HL-60 (cell line): ENCODE results near the gene ZBTB32.

ENCODE experiments used
- DNase-seq, 2 experiments: peaks; one replicate each; pipeline ENCODE4 v3.0.0-alpha.2; 2010 to 2020; ENCODE audit warnings: low read depth in 1 of 2, low spot score in 1 of 2
- H3K27ac ChIP-seq: fragments of 250-450 bp; sonication (Bioruptor Pico); replicated peaks from 2 replicates; pipeline ENCODE4 v1.5.1; 2020; ENCODE audit warnings: mild to moderate bottlenecking, moderate library complexity
- H3K27me3 ChIP-seq: fragments of 250-450 bp; sonication (Bioruptor Pico); 2 replicates; pipeline ENCODE4 v1.5.1; 2021; ENCODE audit warnings: mild to moderate bottlenecking, moderate library complexity; ENCODE audit not compliant: insufficient read depth, poor library complexity, severe bottlenecking
- H3K4me3 ChIP-seq: replicated peaks from 2 replicates; pipeline ENCODE4 v1.5.1; 2011; ENCODE audit warnings: mild to moderate bottlenecking, control low read depth, low read length; ENCODE audit not compliant: insufficient read depth
- GABPA ChIP-seq: IDR thresholded peaks from 2 replicates; pipeline ENCODE4 v1.6.1; 2012; ENCODE audit warnings: low read depth
- POLR2AphosphoS5 ChIP-seq: IDR thresholded peaks from 2 replicates; pipeline ENCODE4 v1.6.1; 2012; ENCODE audit warnings: low read depth
- SPI1 ChIP-seq: IDR thresholded peaks from 2 replicates; pipeline ENCODE4 v1.6.1; 2012; ENCODE audit warnings: low read depth, mild to moderate bottlenecking, borderline replicate concordance
- TF ChIP-seq, protein P1 (sequence below): IDR thresholded peaks from one replicate; pipeline ENCODE4 v1.5.1; 2011; ENCODE audit warnings: low read length, control low read depth, inconsistent platforms; ENCODE audit not compliant: insufficient read depth
- TF ChIP-seq, protein P2 (sequence below): IDR thresholded peaks from 2 replicates; pipeline ENCODE4 v1.6.1; 2012; ENCODE audit warnings: low read depth; ENCODE audit not compliant: insufficient replicate concordance

Gene ZBTB32

DNA sequence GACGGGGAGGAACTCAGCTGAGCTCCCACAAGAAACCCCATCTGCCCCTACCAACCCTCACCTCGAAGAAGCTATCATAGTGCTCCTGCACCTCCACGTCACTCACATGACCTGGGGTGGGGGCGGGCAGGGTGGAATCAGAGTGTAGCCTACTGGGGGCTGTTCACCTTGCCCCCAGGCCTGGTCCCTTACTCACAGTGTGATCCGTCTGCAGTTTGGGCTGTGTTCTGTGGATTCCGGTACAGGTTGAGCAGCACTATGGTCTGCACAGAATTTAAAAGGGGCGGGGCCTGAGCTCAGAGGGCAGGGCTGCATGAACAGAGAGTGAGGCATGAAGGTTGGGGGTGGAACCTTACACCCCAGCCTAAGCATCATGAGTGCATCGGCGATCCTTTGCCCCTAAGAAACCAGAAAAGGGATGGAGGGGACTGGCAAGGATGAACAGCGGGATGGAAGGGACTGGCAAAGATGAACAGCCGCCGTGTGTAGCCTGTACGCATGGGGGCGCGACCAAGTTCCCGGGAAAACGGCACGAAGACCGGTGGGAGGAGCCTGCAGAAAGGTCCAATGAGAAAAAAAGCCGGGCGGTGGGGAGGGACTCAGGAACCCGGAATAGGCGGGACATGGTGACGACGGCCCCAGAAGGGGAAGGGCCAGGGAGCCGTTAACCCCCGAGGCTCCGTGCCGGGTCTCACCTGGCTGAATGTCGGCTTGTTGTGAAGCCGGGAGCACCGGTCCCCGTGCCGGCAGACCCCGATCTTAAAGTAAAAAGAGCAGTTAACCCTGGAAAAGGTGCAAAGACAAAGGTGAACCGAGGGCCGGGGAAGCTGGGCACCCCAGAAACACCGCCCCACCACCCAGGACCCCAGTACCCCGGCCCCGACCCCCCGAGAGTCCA is 40.3 kb downstream of the ZBTB32 start:
- Histone ChIP-seq H3K27me3 (no peaks in the 10 kb centered on the region), H3K4me3 (peak overlapping the region; percentile 55), H3K27ac (peak overlapping the region; percentile 98)
- peak; percentile 90 to 98 for DNase-seq
- TF ChIP-seq, protein P1, sequence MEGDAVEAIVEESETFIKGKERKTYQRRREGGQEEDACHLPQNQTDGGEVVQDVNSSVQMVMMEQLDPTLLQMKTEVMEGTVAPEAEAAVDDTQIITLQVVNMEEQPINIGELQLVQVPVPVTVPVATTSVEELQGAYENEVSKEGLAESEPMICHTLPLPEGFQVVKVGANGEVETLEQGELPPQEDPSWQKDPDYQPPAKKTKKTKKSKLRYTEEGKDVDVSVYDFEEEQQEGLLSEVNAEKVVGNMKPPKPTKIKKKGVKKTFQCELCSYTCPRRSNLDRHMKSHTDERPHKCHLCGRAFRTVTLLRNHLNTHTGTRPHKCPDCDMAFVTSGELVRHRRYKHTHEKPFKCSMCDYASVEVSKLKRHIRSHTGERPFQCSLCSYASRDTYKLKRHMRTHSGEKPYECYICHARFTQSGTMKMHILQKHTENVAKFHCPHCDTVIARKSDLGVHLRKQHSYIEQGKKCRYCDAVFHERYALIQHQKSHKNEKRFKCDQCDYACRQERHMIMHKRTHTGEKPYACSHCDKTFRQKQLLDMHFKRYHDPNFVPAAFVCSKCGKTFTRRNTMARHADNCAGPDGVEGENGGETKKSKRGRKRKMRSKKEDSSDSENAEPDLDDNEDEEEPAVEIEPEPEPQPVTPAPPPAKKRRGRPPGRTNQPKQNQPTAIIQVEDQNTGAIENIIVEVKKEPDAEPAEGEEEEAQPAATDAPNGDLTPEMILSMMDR, result no peak
- no peak for TF ChIP-seq GABPA
- TF ChIP-seq POLR2AphosphoS5, result peak; percentile 53; the same call in 1 of the 2 replicates
- TF ChIP-seq, protein P2, sequence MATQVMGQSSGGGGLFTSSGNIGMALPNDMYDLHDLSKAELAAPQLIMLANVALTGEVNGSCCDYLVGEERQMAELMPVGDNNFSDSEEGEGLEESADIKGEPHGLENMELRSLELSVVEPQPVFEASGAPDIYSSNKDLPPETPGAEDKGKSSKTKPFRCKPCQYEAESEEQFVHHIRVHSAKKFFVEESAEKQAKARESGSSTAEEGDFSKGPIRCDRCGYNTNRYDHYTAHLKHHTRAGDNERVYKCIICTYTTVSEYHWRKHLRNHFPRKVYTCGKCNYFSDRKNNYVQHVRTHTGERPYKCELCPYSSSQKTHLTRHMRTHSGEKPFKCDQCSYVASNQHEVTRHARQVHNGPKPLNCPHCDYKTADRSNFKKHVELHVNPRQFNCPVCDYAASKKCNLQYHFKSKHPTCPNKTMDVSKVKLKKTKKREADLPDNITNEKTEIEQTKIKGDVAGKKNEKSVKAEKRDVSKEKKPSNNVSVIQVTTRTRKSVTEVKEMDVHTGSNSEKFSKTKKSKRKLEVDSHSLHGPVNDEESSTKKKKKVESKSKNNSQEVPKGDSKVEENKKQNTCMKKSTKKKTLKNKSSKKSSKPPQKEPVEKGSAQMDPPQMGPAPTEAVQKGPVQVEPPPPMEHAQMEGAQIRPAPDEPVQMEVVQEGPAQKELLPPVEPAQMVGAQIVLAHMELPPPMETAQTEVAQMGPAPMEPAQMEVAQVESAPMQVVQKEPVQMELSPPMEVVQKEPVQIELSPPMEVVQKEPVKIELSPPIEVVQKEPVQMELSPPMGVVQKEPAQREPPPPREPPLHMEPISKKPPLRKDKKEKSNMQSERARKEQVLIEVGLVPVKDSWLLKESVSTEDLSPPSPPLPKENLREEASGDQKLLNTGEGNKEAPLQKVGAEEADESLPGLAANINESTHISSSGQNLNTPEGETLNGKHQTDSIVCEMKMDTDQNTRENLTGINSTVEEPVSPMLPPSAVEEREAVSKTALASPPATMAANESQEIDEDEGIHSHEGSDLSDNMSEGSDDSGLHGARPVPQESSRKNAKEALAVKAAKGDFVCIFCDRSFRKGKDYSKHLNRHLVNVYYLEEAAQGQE, result peak; percentile 27
- TF ChIP-seq SPI1, result peak; percentile 47; the same call in 1 of the 2 replicates

DNA sequence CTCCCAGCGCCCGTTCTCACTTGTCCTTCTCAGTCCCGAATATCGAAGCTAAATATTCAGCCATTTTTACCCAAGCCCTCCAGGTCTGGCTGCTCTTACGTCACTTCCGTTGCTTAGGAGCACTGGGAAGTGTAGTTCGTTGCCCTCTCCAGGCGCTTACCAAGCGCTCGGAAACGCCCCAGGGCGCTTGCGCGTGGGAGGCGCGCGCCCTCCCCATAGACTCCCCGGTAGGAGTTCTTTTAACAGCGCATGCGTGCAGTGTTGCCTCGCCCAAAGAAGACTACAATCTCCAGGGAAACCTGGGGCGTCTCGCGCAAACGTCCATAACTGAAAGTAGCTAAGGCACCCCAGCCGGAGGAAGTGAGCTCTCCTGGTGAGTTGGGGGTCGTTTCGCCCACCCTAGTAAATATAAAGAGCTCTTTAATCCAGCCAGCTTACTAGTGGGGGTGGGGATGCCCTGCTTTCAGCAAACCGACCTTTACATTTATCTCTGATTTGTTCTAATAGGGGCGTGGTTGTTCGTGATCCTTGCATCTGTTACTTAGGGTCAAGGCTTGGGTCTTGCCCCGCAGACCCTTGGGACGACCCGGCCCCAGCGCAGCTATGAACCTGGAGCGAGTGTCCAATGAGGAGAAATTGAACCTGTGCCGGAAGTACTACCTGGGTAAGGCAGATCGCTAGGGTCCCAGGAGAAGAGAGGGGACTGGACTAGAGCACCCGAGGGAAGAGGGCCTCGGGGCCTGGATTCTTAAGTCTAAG is 41.1 kb downstream of the ZBTB32 start, which contains the start of the genes PSENEN and U2AF1L4:
Gene PSENEN, plus strand, starts transcription at position 324 of the 759 bp plus-strand sequence. Its CDS starts 280 bp downstream, at position 604.
Gene U2AF1L4, minus strand, starts transcription at position 91 of the 759 bp plus-strand sequence. Its CDS starts 27 bp downstream, at position 64.
- peak; percentile 98 to 99 for DNase-seq
- H3K27ac ChIP-seq, result peak within 1 kb of the TSS; percentile 98
- H3K4me3 ChIP-seq, result peak within 1 kb of the TSS; percentile 79
- H3K27me3 ChIP-seq, result no peaks in the 10 kb centered on the region
- TF ChIP-seq, protein P1, result no peak
- TF ChIP-seq, protein P2, result no peak
- peak; percentile 36; the same call in 1 of the 2 replicates for TF ChIP-seq SPI1
- TF ChIP-seq GABPA, result peak; percentile 88

DNA sequence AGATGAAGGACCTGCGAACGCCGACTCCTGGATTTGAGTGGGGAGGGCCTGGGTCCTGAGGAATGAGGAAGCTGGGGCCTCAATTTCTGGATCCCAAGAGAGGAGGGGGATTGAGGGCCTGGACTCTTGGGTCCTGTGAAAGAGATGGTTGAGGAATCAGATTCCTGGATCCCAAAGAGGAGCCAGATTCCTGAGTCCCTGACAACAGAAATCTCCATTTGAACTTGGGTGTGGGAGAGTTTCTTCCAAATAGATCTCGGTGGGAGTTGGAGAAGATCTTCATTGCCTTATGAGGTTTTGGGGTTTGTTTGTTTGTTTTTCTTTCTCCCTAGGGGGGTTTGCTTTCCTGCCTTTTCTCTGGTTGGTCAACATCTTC is 41.7 kb downstream of the ZBTB32 start:
- TF ChIP-seq SPI1 (no peak), POLR2AphosphoS5 (no peak), GABPA (no peak)
- TF ChIP-seq, protein P2, result no peak
- TF ChIP-seq, protein P1, result no peak
- Histone ChIP-seq H3K27ac (peak overlapping the region; percentile 98), H3K4me3 (peak overlapping the region; percentile 79), H3K27me3 (no peaks in the 10 kb centered on the region)
- no peak for DNase-seq
